Body of pancreas (tissue), 4 donors: ENCODE measurements around the gene MMP25.

Experiments
- CTCF ChIP-seq, 7 experiments: fragments of 450-650 bp in 4 of 7; fragments of 200-600 bp in 3 of 7; sonication (generic) in 3 of 7; IDR thresholded peaks; one replicate each; pipeline ENCODE4 v1.5.1; 2016 to 2019; ENCODE audit warnings: antibody characterized with exemption in 7 of 7
- POLR2A ChIP-seq, 3 donors: fragments of 450-650 bp; IDR thresholded peaks; one replicate each; pipeline ENCODE4 v1.6.1; 2016; ENCODE audit warnings: antibody characterized with exemption in 3 of 3, mild to moderate bottlenecking in 2 of 3

DNA sequence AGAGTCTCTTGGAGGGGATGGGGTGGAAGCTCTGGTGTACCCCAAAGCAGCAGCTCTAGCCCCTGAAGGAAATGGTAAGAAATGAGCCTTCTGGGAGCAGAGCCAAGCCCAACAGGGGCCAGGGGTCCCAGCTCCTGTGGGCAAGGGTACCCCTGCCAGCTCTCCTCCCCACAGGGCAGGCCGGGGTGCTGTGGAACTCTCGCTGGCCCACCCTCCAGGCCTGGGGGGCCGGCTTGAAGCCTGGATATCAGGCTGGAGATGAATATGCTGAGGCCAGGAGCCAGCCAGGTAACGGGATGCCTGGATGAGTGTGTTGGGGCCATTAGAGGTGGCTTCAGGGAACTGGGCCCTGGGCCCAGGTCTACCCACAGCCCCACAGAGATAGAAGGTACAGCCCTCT, 45.8 kb upstream of the MMP25 start:
- TF ChIP-seq CTCF (IDR thresholded peaks at IDR 0.05) (no peak), POLR2A (IDR thresholded peaks at IDR 0.05) (no peak)
